Measurements from ENCODE around the gene FOXN3. TPM values are rescaled to one million over a fixed set of nuclear protein-coding genes. Genes with fewer than 3 reads are reported as not detected.

Gene FOXN3
- polyA plus RNA-seq, 1 of the 3 experiments (the other 2 are of a cell fraction): 9.8 TPM

GRCh38 chr14:89126461-89126860, 290.6 kb downstream of the FOXN3 start (continued):
- TF ChIP-seq PBX3 (IDR thresholded peaks at IDR 0.05) (no peak), FOSL2 (IDR thresholded peaks at IDR 0.05; ENCODE audit: borderline replicate concordance, low read depth) (no peak), MXI1 (IDR thresholded peaks at IDR 0.05; ENCODE audit: low read depth, low read length) (no peak)

- WGBS (ENCODE audit: low lambda C conversion rate): 28% methylated on average over 4 of the region's 4 CpGs
- Histone ChIP-seq H3K9ac (no peak overlapping the region), H3K36me3 (replicated peaks in 1 of 2; ENCODE audit: control insufficient read depth in 1 of 2, insufficient read depth in 2 of 2, low read length in 1 of 2) (no peaks in the 10 kb centered on the region), H3K4me3 (ENCODE audit: low read depth in 2 of 2, low read length in 1 of 2) (no peak overlapping the region), H3K27me3 (ENCODE audit: insufficient read depth) (no peaks in the 10 kb centered on the region; the same call in 1 of the 2 replicates), H3K9me3 (no peaks in the 10 kb centered on the region), H4K20me1 (ENCODE audit: insufficient read depth) (no peaks in the 10 kb centered on the region), H3K27ac (ENCODE audit: low read depth in 2 of 2, low read length in 1 of 2) (no peak overlapping the region), H2AFZ (ENCODE audit: low read depth) (no peak overlapping the region), H3K4me2 (no peak overlapping the region), H3F3A (replicated peaks; ENCODE audit: insufficient read depth) (no peaks in the 10 kb centered on the region), H3K79me2 (ENCODE audit: insufficient read depth) (no peaks in the 10 kb centered on the region), H3K9me2 (no peaks in the 10 kb centered on the region), H3K4me1 (ENCODE audit: control insufficient read depth in 1 of 2, insufficient read depth in 2 of 2, low read depth in 1 of 2, low read length in 1 of 2) (no peaks in the 10 kb centered on the region; a peak in 1 of 4 replicates)
- CTCF ChIA-PET: interaction anchor here (1.0 kb wide), 1 partner anchor 92 kb away, joined by 3 read pairs; no protein-coding TSS in a partner anchor
- no peak for DNase-seq
- POLR2A ChIA-PET: no interaction called here
- TF ChIP-seq TEAD4 (IDR thresholded peaks at IDR 0.05; ENCODE audit: borderline replicate concordance, insufficient read depth) (no peak), FOXJ3 (CRISPR knock-in tag; IDR thresholded peaks at IDR 0.05) (no peak), JUND (IDR thresholded peaks at IDR 0.05) (no peak), IRF3 (IDR thresholded peaks at IDR 0.05; ENCODE audit: low read depth, low read length) (no peak)
Observed at GRCh38 chr14:89125216-89125615, 291.8 kb downstream of the FOXN3 start.

GRCh38 chr14:89123851-89124250, 293.2 kb downstream of the FOXN3 start:
- ChIA-PET CTCF (no interaction called here), POLR2A (no interaction called here)
- H3K9me2 ChIP-seq: no peaks in the 10 kb centered on the region
- no peaks in the 10 kb centered on the region for H3K79me2 ChIP-seq (ENCODE audit: insufficient read depth)
- no peak for DNase-seq
- no peak overlapping the region for H2AFZ ChIP-seq (ENCODE audit: low read depth)
- H3K36me3 ChIP-seq (replicated peaks in 1 of 2; ENCODE audit: control insufficient read depth in 1 of 2, insufficient read depth in 2 of 2, low read length in 1 of 2): no peaks in the 10 kb centered on the region
- H3K4me3 ChIP-seq (ENCODE audit: low read depth in 2 of 2, low read length in 1 of 2): no peak overlapping the region
- no peak overlapping the region for H3K27ac ChIP-seq (ENCODE audit: low read depth in 2 of 2, low read length in 1 of 2)
- H3K27me3 ChIP-seq (ENCODE audit: insufficient read depth): no peaks in the 10 kb centered on the region; the same call in 1 of the 2 replicates
- TF ChIP-seq TEAD4 (IDR thresholded peaks at IDR 0.05; ENCODE audit: borderline replicate concordance, insufficient read depth) (no peak), POLR2AphosphoS5 (IDR thresholded peaks at IDR 0.05; ENCODE audit: low read depth, low read length) (no peak), RFX5 (IDR thresholded peaks at IDR 0.05; ENCODE audit: low read length) (no peak), ZBTB33 (IDR thresholded peaks at IDR 0.05; ENCODE audit: borderline replicate concordance, low read depth) (no peak), IRF3 (IDR thresholded peaks at IDR 0.05; ENCODE audit: low read depth, low read length) (no peak), YY1 (IDR thresholded peaks at IDR 0.05; ENCODE audit: low read depth) (no peak), CTCF (IDR thresholded peaks at IDR 0.05) (no peak), TCF12 (IDR thresholded peaks at IDR 0.05) (no peak), TAF1 (IDR thresholded peaks at IDR 0.05; ENCODE audit: borderline replicate concordance, low read depth, low read length) (no peak), NFIC (IDR thresholded peaks at IDR 0.05; ENCODE audit: borderline replicate concordance) (no peak), MAX (IDR thresholded peaks at IDR 0.05; ENCODE audit: low read depth) (no peak), FOXM1 (IDR thresholded peaks at IDR 0.05; ENCODE audit: low read depth) (no peak), USF2 (IDR thresholded peaks at IDR 0.05; ENCODE audit: borderline replicate concordance, low read depth, low read length) (no peak)
- no peaks in the 10 kb centered on the region for H3F3A ChIP-seq (replicated peaks; ENCODE audit: insufficient read depth)
- no peak overlapping the region for H3K9ac ChIP-seq
- H4K20me1 ChIP-seq (ENCODE audit: insufficient read depth): no peaks in the 10 kb centered on the region
- H3K9me3 ChIP-seq: no peaks in the 10 kb centered on the region
- H3K4me1 ChIP-seq (ENCODE audit: control insufficient read depth in 1 of 2, insufficient read depth in 2 of 2, low read depth in 1 of 2, low read length in 1 of 2): no peaks in the 10 kb centered on the region; a peak in 1 of 4 replicates
- WGBS (ENCODE audit: low lambda C conversion rate): 43% methylated on average over 1 of the region's 1 CpG
- H3K4me2 ChIP-seq: no peak overlapping the region

Measured in SK-N-SH (cell line).